ENCODE results near the gene GALNT16.
"Not testable (repeated sequence)": the region's sequence is repeated elsewhere in the genome, so short reads cannot be mapped to it uniquely, and the experiment has no call there.

GALNT16 gene

DNA sequence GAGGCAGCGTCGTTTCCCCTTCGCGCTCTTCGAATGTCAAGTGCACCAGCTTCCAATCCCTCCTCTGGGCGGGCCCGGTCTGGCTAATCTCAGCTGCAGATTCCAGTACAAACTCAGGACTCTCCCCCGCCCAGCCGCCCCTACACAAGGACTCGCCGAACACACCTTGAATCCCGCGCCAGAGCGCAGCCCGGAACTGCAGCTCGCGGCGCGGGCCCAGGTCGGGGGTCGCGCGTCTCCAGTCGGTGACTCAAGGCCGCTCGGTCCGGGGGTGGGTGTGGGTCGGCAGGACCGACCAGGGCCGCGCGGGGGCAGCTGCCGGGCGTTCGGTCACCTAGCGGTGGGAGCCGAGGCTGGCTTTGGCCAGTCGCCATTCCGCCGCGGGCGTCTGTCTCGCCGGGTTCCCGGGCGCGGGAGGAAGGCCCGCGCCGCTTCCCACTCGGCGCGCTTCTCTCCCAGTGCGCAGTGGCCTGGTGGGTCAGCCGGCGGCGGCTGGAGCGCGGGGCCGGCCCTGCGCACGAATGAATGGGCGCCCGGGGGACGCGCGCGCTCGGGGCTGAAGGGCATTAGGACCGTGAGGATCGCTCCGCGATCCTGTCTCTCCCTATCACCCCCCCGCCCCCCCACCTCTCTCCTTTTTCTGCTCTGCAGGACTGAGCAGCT lies at the start of gene GALNT16:
TSS of gene GALNT16 (plus strand) at position 632 of the 663 bp plus-strand sequence. CDS start 133 bp downstream, outside the sequence.
- DNase-seq: no peak

DNA sequence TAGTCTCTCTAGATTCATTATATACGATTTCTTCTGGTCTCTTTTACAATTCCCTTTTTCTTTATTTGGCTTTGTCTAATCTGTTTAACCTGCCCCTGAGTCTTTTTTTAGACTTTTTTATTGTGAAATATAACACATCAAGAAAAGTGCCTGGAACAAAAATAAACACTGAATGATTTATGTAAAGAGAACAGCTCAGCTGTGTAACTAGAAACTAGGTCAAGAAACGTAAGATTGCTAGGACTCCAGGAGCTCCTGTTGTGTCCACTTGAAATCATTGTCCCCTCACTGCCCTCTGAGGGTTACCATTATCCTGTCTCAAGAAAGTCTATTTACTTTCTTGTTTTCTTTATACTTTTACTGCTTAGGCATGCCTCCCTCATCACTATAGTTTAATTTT lies 45.6 kb upstream of the GALNT16 start:
- no peak for DNase-seq

DNA sequence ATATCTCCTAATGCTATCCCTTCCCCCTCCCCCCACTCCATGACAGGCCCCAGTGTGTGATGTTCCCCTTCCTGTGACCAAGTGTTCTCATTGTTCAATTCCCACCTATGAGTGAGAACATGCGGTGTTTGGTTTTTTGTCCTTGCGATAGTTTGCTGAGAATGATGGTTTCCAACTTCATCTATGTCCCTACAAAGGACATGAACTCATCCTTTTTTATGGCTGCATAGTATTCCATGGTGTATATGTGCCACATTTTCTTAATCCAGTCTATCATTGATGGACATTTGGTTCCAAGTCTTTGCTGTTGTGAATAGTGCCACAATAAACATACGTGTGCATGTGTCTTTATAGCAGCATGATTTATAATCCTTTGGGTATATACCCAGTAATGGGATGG lies 42.3 kb upstream of the GALNT16 start:
- not testable (repeated sequence) for DNase-seq

- no peak for DNase-seq
Observed at GRCh38 chr14:69224946-69225345, 35.0 kb upstream of the GALNT16 start.

DNA sequence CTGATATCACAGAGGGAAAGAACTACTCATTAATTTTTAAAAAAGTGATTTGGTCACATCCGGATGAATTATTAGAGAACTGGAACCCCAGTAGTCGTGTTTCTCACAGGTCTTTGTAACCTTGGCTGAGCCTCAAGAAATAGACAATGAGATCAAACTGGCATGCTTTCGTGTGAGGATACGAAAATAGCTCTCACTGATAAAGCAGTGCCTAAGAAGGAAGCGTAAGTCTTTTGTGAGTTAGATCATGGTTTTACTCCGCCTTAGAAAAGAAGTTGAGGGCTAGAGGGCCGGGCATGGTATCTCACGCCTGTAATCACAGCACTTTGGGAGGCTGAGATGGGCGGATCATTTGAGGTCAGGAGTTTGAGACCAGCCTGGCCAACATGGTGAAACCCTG lies 33.8 kb upstream of the GALNT16 start:
- DNase-seq: no peak

DNA sequence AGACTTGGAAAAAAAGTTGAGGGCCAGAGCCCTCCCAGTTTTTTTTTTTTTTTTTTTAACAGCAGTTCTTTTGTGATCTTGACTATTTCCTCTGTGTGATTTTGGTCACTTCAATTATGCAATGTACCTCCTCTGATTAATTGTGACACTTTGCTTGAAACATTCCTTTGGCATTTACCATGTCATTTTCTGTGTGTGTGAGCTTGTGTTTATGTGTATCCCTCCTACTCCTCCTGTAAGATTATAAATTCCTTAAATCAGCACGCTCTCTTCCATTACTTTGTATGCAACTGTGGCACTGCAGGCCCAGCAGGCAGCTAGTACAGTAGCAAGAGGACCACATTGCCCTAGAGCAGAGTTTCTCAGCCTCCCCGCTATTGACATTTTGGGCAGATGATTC lies 33.2 kb upstream of the GALNT16 start:
- no peak for DNase-seq

DNA sequence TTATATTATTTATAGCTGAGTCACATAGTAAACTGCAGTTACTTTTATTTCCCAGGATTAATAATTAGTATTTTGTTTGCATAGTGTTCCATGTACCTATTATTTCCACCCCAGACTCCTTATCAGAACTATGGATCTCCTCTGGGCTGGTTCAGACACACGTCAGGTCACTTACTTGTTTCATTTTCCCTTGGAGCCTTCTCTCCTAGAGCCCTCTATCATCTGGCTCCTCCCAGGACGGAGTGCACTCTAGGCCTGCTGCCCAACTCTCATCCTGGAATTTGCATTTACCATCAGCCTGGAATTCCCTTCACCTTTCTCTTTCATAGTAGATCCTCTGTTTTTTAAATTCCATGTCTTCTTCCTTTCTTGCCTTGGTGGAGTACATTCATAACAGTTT lies 28.5 kb upstream of the GALNT16 start:
- DNase-seq: no peak

DNA sequence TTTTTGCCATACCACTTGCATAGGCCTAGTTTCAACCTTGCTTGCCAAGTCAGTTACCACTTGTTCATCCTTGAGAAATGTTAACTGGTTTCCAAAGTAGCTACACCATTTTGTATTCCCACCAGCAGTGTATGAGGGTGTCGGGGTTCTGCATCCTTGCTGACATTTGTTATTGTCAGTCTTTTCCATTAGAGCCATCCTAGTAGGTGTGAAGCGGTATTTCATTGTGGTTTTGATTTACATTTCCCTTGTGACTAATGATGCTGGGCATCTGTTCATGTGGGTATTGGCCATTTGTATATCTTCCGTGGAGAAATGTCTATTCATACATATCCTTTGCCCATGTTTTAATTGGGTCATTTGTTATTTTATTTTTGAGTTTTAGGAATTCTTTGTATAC lies 27.6 kb upstream of the GALNT16 start:
- DNase-seq: no peak

GRCh38 chr14:69234106-69234505 lies 25.9 kb upstream of the GALNT16 start:
- DNase-seq: no peak

GRCh38 chr14:69235708-69236107 lies 24.2 kb upstream of the GALNT16 start:
- no peak for DNase-seq

GRCh38 chr14:69237142-69237541 lies 22.8 kb upstream of the GALNT16 start:
- no peak for DNase-seq

GRCh38 chr14:69237584-69237983 lies 22.4 kb upstream of the GALNT16 start:
- no peak for DNase-seq

GRCh38 chr14:69238883-69239282 lies 21.1 kb upstream of the GALNT16 start:
- no peak for DNase-seq

GRCh38 chr14:69240527-69241173 lies 19.3 kb upstream of the GALNT16 start:
- DNase-seq: no peak

GRCh38 chr14:69241577-69241976 lies 18.4 kb upstream of the GALNT16 start:
- DNase-seq: no peak

- peak; percentile 13 for DNase-seq
Observed at GRCh38 chr14:69242311-69243224, 17.4 kb upstream of the GALNT16 start.

DNA sequence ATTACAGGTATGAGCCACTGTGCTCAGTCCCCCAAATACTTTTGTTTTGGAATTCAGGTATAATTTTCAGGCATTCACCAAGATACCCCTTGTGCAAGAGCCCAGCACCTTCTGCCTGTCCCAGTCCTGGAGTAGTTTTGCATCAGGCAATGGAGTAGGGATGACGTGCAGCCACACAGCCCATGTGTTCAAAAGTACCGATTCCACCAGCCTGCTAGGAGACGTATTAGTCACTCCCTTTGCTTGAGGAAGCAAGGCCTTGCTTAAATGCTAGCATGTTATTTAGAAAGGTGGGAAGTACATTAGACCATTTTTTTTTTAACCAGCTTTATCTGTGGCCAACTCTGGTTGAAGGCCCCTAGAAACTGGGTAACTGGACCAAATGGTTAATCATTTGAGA lies 15.0 kb upstream of the GALNT16 start:
- no peak for DNase-seq

DNA sequence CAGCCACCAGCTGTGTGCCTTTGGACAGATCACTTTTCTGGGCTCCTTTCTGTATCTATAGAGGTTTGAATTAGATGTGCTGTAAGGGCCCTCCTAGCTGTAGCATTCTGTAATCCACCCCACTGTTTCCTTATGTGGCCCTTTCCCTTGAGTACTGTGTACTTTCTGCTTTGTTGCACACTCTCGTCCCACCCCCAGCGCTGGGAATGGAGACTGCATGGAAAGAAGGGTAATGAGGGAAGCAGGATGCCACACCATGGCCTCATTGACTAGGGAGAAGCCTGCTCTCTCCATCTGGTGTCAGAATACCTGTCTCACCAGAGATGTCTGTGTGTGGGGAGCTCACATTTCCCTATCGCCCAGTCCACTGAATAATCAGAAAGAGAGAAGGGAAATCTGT lies 13.6 kb upstream of the GALNT16 start:
- no peak for DNase-seq

DNA sequence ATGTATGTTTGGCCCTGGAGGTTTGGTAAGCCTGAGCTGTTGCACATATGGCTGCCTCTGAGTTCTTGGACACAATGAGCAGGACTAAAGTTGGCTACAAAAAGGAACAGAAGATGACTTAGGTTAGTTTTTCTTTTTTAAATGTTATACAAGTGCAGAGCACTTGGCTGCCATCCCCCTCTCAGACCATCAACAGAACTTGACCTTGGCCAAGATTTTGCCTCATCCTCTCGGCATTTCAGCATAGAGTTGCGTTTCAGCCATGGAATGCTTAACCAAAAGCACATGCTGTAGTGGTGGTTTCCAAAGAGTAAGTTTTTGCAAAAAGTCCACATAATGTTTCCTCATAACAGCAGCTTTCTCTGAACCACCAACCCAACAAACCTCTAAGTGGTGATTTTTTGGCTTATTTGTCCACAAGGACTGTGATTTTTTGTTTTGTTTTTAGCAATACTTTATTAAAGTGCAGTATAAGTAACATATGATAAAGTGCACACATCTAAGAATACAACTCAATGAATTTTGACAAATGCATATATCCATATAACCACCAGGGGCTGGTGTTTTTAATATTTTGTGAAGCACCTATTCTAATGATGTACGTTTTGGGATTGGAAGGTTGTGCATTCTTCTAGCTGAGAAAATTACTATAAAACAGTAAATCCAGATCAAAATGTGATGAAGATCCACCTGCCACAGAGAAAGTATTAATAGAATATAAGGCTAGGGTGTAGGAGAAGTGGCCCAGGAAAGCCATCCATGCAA lies 12.1 kb upstream of the GALNT16 start:
- DNase-seq: no peak

GRCh38 chr14:69249603-69250002 lies 10.4 kb upstream of the GALNT16 start:
- no peak for DNase-seq

DNA sequence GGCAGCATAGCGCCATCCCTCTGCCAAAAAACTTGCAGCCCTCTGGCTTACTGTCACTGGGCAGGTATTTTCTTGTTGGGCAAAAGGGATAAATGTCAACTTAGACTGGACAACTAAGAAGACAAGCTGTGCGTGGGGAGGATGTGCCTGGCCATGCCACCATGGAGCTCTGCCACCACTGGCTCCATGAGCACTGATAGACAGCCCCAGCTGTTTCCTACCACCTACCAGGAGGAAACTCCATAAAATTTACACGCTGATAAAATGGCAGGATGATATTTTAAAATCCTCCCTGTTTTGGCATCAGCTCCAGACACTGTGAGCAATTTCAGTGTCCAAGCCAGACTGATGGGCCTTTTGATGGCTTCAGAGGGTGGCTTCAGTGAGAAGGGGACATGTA lies 7.1 kb upstream of the GALNT16 start:
- no peak for DNase-seq

DNA sequence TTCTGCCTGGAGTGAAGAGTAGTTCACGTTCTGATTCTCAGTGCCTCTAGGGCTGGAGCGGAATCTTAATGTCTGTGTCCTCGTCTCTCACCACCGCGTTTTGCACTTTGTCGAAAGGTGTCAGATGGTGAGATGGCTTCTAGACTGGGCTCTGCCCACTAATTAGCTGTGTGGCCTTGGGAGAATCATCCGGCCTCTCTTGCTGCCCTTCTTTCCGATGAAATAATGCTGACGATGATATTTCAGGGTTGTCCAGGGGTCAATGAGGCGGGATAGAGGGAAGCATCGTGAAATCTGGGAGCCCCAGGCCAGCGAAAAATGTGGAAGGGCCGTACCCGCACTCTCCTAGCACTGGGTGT lies 811 bp upstream of the GALNT16 start:
- DNase-seq: no peak

DNA sequence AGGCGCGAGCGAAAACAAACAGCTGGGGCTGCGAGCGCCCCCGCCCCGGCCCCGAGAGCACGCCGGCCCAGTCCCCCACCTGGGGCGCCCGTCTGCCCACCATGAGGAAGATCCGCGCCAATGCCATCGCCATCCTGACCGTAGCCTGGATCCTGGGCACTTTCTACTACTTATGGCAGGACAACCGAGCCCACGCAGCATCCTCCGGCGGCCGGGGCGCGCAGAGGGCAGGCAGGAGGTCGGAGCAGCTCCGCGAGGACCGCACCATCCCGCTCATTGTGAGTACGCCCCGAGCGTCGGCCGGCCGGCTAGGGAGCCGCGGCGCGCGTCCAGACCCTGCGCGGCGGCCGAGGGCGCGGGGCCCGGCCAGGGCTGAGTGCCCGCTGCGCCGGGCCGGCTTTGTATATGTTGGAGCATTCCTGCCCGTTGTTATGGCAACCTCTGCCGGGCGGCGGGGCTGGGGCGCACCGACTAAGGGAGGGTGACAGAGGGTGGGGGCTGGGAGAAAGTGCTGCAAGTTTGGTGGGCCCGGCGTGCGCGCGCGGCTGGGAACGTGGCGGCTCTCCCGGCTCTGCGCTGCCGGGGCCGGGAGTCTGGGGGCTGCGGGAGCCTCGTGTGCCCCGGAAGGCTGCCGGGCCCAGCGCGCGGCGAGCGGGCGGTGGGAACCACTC lies 367 bp downstream of the GALNT16 start:
- no peak for DNase-seq

Data from NCI-H2081 treated with DMSO at 0.1 percent for 48 hours (cell line).